VCaP (cell line): Measurements from ENCODE around the gene LINC01488.

Experiments
- H3K27ac ChIP-seq: fragments of 450-650 bp; 2 replicates; pipeline ENCODE4 v1.5.1; 2017
- TF ChIP-seq, protein P1 (sequence below): fragments of 450-650 bp; conservative IDR thresholded peaks from 2 replicates; pipeline ENCODE4 v1.5.1; 2017; ENCODE audit warnings: mild to moderate bottlenecking, moderate library complexity

The LINC01488 gene

DNA sequence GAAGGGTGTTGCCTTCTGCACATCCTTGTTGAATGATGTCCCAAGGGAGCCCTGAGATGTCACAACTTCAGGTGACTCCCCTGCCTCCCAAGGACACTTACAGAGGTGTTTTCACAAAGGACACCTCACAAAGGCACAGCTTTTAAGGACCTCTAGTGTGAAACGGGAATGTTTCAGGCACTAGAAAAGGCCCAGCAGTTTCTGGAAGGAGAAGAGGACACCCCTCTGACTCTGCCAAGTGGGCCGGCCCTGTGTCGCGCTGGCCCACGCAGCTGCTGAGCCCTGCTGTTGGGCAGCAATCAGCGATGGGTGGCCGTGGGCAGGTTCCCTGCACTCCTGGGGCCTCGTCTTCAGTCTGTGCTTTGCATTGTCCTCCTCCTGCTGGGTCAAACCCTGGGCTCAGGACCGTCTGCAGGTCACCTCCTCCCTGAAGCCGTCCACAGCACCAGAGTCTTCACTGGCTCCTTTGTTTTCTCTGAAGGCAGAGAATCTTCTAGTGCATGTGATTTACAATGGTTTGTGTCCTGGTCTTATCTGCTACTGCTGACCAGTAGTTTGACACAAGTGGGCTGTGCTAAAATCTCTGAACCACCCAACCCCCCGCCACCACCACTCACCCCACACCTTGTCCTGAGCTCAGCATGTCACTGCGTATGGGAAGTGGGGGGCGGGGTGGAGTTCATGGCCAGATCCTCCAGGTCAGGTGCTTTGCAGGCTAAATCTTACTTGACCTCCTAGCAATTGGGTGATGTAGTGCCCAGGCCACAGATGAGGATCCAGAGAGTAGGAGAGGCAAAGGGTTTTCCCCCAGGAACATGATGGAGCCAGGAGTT is 3.2 kb downstream of the LINC01488 start:
- no peak overlapping the region for H3K27ac ChIP-seq
- TF ChIP-seq, protein P1, sequence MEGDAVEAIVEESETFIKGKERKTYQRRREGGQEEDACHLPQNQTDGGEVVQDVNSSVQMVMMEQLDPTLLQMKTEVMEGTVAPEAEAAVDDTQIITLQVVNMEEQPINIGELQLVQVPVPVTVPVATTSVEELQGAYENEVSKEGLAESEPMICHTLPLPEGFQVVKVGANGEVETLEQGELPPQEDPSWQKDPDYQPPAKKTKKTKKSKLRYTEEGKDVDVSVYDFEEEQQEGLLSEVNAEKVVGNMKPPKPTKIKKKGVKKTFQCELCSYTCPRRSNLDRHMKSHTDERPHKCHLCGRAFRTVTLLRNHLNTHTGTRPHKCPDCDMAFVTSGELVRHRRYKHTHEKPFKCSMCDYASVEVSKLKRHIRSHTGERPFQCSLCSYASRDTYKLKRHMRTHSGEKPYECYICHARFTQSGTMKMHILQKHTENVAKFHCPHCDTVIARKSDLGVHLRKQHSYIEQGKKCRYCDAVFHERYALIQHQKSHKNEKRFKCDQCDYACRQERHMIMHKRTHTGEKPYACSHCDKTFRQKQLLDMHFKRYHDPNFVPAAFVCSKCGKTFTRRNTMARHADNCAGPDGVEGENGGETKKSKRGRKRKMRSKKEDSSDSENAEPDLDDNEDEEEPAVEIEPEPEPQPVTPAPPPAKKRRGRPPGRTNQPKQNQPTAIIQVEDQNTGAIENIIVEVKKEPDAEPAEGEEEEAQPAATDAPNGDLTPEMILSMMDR: no peak

DNA sequence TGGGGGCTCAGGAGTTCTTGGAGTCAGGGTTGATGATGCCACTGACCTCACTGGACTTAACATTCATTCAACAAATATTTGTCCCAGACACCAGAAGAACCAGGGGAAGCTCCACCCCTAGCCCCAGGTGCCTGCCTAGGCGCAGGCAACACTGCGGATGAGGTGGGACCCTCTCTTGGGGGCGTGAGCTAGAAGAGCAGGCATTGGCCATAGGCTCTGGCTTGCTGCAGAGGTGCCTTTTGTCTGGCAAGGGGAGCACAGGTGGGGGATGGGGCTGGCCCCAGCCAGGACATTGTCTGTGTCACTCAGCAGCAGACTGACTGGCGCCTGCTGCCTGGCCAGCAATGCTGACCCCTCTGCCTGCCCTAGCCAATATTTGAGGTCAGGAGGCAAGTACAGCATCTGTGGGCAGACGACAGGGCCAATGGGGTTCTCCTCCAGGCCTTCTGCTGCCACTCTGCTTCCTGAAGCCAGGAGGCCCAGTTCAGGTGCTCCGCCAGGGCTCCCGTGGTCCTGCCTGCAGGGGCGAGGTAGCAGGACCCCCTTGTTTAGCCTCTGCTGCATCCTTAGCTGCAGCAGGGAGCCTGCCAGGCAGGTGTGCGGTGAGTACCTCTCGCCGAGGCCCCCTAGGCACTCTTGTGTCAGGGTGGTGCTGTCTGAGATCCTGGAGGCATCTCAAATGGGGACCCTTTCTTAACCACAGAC is 4.0 kb downstream of the LINC01488 start:
- no peak overlapping the region for H3K27ac ChIP-seq
- TF ChIP-seq, protein P1: no peak

DNA sequence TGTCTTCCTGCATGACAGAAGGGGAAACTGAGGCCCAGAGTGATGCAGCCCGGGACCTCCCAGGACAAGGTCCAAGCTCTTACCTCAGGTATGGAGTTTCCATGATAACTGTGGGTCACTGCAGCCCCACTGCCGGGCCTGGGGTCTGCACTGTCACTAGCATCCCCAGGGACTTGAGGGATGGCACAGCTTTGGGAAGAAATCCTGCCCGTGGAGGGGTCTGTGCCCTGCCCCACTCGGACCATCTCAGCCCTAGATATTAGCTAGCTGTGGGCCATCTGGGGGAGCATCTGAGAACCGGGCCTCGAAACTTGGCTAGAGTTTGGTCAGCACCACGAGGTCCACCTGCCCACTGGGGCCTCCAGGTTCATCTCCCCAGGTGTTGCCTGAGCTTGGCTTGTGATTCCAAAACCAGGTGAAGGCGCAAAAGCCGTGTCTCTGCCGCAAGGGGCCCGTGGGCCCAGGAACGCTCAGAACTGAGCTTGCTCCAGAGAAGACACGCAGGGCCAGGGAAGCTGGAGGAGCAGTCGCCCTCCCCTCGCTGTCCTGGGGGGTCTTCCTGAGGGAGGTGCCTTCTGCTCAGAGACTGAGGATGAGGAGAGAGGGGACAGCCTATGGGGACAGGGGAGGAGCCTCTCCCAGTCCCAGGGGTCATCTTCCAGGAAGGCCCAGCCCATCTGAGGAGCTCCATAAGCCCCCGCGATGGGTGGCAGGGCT is 4.8 kb downstream of the LINC01488 start:
- H3K27ac ChIP-seq: no peak overlapping the region
- TF ChIP-seq, protein P1: no peak

DNA sequence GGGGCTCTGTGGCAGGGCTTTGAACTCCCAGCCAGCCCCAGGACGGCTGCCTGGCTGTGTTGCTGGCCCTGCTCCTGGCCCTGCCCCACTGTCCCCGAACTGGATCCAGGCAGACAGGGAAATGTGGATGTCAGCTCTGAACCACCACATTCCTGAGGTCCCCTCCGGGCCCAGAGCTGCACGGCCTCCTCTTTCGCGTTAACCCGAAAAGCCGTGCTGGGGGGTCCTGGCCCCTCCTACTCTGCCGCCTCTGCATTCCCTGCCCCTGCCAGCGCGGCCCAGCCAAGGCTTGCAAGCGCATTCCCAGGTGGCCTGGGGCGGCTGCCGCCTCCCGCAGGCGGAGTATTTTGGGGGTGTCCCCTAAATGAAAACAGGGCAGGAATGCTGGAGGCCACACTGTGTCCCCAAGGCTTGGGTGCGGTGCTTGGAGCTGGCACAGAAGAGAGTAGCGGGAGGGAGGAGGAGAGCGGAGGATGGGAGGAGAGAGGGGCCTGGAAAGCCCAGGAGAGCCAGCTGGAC is 5.4 kb downstream of the LINC01488 start:
- TF ChIP-seq, protein P1: no peak
- H3K27ac ChIP-seq: no peak overlapping the region

DNA sequence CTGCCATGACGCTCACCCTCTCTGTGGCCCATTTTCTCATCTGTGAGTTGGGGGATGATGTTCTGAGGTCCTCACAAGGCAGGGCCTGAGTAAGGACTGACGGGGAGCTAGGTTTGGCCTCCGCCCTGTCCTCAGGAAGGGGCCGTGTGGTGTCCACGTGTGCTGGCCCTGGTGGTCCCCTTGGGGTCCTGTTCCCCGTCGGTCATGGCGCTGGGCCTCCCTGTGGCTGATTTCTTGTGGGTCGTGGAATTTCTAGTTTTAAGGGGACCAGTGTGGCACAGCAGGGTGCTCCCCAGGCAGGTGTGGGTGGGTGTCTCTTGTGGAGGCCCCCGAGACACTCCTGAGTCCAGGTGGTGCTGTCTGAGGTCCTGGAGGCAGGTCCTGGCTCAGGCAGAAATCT is 5.9 kb downstream of the LINC01488 start:
- TF ChIP-seq, protein P1: no peak
- no peak overlapping the region for H3K27ac ChIP-seq

DNA sequence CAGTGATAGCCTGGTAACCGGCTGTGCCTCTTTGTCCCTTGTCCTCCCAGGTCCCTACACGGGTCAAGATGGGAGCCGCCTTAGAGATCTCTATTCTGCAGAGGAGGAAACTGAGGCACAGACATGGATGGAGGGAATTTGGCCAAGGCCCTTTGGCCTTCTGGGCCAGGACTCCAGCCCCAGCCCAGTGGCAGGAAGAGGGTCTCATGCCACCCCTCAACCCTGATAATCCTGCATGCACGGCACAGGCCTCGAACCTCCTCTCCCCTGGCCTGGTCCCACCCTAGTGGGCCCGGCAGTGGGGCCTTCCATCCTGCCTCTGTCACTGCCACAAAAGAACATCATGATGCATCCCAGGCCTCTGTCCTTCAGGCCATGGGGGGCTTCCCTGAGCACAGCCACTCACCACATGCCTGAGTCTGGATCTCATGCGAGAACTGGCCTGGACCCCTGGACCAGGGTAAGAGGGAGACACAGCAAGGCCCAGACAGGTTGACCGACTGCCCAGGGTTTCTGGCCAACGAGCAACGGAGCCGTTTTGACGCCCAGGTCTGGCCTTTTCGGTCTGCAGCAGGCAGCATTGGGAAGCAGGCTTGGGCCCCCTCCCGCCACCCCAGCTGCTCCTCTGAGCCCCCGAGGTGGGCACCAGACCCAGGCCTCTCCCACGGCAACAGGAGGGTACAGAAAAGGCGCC is 6.5 kb downstream of the LINC01488 start:
- H3K27ac ChIP-seq: no peak overlapping the region
- TF ChIP-seq, protein P1: no peak
